ENCODE results near the gene MIS18BP1. TPM values are rescaled to one million over a fixed set of nuclear protein-coding genes. Genes with fewer than 3 reads are reported as not detected.
A peak's percentile ranks its signal among the peaks of the same experiment; 100 is the strongest.

The MIS18BP1 gene
- total RNA-seq, 1 experiment from 2014 or later: 21.1 TPM

DNA sequence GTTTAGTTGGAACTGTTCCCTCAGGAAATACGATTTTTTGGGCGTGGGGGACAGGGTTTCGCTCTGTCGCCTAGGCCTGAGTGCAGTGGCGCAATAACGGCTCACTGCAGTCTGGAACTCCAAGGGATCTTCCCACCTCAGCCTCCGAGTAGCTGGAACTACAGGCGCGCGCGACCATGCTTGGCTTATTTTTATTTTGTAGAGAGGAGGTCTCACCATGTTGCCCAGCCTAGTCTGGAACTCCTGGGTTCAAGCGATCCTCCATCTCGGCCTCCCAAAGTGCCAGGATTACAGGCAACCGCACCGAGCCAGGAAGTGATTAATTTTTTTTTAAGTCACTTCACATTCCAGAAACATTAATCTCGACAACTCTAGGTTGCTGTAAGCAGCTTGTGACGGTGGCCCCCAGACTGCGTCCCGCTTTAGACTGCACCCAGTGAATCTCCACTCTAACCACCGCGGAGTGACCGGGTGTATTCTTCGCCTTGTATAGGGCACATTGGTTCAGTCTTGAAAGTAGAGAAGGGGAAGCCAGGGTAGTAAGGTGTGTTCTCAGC is 830 bp upstream of the MIS18BP1 start:
- intact Hi-C loops (cut with micrococcal nuclease; ENCODE audit: unreplicated experiment): loop anchor here (5.0 kb wide), 1 partner anchor 122 kb away; the partner anchor contains the start of gene FKBP3
- ATAC-seq (peak; percentile 36), DNase-seq (ENCODE audit: low read depth, low spot score) (no peak)
- H3K27ac ChIP-seq (ENCODE audit: low read length): peak overlapping the region; percentile 98
- in situ Hi-C loops (cut with HindIII; ENCODE audit: low pct_unique_long_range_greater_than_20kb, low sequenced_read_pairs): no loop called here
- no peaks in the 10 kb centered on the region for H3K9me3 ChIP-seq (ENCODE audit: control insufficient read depth, insufficient read depth, low read depth, low read length)
- BruUV-seq (replicated peaks): TSS peak; percentile 97
- ChIA-PET POLR2A (no interaction called here), CTCF (interaction anchor here (0.8 kb wide), 1 partner anchor 15 kb away, joined by 3 read pairs; no protein-coding TSS in a partner anchor)
- H3K4me1 ChIP-seq (ENCODE audit: control insufficient read depth, insufficient read depth, low read length): peaks cover 7% of the 10 kb centered on the region
- H3K27me3 ChIP-seq (ENCODE audit: control insufficient read depth, insufficient read depth, low read length): no peaks in the 10 kb centered on the region
- H3K4me3 ChIP-seq (ENCODE audit: low read depth in 2 of 2, low read length in 2 of 2): peak overlapping the region; percentile 77 to 83
- TF ChIP-seq SIN3A (IDR thresholded peaks at IDR 0.05; ENCODE audit: borderline replicate concordance, insufficient read depth, low read depth, low read length): no peak
- TF ChIP-seq, protein P1, sequence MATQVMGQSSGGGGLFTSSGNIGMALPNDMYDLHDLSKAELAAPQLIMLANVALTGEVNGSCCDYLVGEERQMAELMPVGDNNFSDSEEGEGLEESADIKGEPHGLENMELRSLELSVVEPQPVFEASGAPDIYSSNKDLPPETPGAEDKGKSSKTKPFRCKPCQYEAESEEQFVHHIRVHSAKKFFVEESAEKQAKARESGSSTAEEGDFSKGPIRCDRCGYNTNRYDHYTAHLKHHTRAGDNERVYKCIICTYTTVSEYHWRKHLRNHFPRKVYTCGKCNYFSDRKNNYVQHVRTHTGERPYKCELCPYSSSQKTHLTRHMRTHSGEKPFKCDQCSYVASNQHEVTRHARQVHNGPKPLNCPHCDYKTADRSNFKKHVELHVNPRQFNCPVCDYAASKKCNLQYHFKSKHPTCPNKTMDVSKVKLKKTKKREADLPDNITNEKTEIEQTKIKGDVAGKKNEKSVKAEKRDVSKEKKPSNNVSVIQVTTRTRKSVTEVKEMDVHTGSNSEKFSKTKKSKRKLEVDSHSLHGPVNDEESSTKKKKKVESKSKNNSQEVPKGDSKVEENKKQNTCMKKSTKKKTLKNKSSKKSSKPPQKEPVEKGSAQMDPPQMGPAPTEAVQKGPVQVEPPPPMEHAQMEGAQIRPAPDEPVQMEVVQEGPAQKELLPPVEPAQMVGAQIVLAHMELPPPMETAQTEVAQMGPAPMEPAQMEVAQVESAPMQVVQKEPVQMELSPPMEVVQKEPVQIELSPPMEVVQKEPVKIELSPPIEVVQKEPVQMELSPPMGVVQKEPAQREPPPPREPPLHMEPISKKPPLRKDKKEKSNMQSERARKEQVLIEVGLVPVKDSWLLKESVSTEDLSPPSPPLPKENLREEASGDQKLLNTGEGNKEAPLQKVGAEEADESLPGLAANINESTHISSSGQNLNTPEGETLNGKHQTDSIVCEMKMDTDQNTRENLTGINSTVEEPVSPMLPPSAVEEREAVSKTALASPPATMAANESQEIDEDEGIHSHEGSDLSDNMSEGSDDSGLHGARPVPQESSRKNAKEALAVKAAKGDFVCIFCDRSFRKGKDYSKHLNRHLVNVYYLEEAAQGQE (IDR thresholded peaks at IDR 0.05; ENCODE audit: insufficient read depth in 1 of 2, low read depth in 2 of 2, low read length in 1 of 2): no peak
- TF ChIP-seq, protein P2, sequence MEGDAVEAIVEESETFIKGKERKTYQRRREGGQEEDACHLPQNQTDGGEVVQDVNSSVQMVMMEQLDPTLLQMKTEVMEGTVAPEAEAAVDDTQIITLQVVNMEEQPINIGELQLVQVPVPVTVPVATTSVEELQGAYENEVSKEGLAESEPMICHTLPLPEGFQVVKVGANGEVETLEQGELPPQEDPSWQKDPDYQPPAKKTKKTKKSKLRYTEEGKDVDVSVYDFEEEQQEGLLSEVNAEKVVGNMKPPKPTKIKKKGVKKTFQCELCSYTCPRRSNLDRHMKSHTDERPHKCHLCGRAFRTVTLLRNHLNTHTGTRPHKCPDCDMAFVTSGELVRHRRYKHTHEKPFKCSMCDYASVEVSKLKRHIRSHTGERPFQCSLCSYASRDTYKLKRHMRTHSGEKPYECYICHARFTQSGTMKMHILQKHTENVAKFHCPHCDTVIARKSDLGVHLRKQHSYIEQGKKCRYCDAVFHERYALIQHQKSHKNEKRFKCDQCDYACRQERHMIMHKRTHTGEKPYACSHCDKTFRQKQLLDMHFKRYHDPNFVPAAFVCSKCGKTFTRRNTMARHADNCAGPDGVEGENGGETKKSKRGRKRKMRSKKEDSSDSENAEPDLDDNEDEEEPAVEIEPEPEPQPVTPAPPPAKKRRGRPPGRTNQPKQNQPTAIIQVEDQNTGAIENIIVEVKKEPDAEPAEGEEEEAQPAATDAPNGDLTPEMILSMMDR (IDR thresholded peaks at IDR 0.05): no peak
- no peak for TF ChIP-seq TCF7L2 (IDR thresholded peaks at IDR 0.05; ENCODE audit: low read depth, low read length)
- TF ChIP-seq POLR2AphosphoS5 (IDR thresholded peaks at IDR 0.05; ENCODE audit: low read depth, low read length): no peak
- peaks cover 6% of the 10 kb centered on the region; the same call in 1 of the 2 replicates for H3K36me3 ChIP-seq (ENCODE audit: control insufficient read depth, insufficient read depth, low read length)

DNA sequence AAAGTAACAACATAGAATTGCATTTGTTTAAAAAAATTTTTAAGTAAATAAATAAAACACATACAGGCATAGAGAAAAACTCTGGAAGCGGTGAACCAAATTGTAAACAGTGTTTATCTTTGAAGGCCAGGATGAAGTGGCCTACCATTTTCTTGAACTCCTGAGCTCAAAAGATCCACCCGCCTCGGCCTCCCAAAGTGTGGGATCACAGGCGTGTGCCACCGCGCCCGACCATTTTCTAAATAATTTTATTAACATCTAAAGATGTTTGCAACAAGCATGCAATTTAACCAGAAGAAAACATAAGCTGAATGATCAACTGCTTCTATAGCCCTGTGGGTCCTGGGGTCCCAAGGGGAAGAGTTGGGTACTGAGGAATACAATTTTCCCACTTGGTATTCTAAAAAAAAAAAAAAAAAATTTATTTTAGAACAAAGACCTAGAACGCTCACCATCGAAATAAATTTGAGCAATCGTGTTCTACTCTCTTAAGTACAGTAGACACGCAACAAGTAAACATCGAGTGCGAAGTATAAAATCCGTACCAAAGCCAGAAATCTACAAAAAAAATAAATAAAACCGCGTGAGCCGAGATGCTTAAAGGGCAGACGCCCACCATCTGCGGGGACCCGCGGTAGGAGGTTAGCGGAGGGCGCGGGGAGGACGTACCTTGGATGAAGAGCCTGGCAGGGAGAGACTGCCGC is 484 bp downstream of the MIS18BP1 start:
- peaks cover 6% of the 10 kb centered on the region; the same call in 1 of the 2 replicates for H3K36me3 ChIP-seq (ENCODE audit: control insufficient read depth, insufficient read depth, low read length)
- in situ Hi-C loops (cut with HindIII; ENCODE audit: low pct_unique_long_range_greater_than_20kb, low sequenced_read_pairs): no loop called here
- H3K4me3 ChIP-seq (ENCODE audit: low read depth in 2 of 2, low read length in 2 of 2): peak overlapping the region; percentile 77 to 83
- POLR2A ChIA-PET: no interaction called here
- H3K4me1 ChIP-seq (ENCODE audit: control insufficient read depth, insufficient read depth, low read length): peaks cover 7% of the 10 kb centered on the region
- no peaks in the 10 kb centered on the region for H3K27me3 ChIP-seq (ENCODE audit: control insufficient read depth, insufficient read depth, low read length)
- ATAC-seq (no peak), DNase-seq (ENCODE audit: low read depth, low spot score) (no peak)
- H3K9me3 ChIP-seq (ENCODE audit: control insufficient read depth, insufficient read depth, low read depth, low read length): no peaks in the 10 kb centered on the region
- intact Hi-C loops (cut with micrococcal nuclease; ENCODE audit: unreplicated experiment): loop anchor here (5.0 kb wide), 1 partner anchor 120 kb away; the partner anchor contains the start of gene FKBP3
- TF ChIP-seq, protein P2 (IDR thresholded peaks at IDR 0.05): no peak
- TF ChIP-seq TCF7L2 (IDR thresholded peaks at IDR 0.05; ENCODE audit: low read depth, low read length) (no peak), POLR2AphosphoS5 (IDR thresholded peaks at IDR 0.05; ENCODE audit: low read depth, low read length) (no peak), SIN3A (IDR thresholded peaks at IDR 0.05; ENCODE audit: borderline replicate concordance, insufficient read depth, low read depth, low read length) (no peak)
- TF ChIP-seq, protein P1 (IDR thresholded peaks at IDR 0.05; ENCODE audit: insufficient read depth in 1 of 2, low read depth in 2 of 2, low read length in 1 of 2): no peak
- peak overlapping the region; percentile 98 for H3K27ac ChIP-seq (ENCODE audit: low read length)
- CTCF ChIA-PET: no interaction called here
- TSS peak; percentile 80 for BruUV-seq (replicated peaks)
